GM12878 (cell line): ENCODE measurements around the gene NTF3. TPM values are rescaled to one million over a fixed set of nuclear protein-coding genes. Genes with fewer than 3 reads are reported as not detected.

ENCODE experiments used
- ATAC-seq: fragments of 200-7000 bp; cut with Tn5 transposase; 3 replicates; pipeline ENCODE4 v1.9.1; 2020; ENCODE audit warnings: mild to moderate bottlenecking, moderate library complexity
- BruUV-seq: library from RNA; stranded (reverse); fragments of 400-500 nt; replicated peaks from 2 replicates; lab custom pipeline; 2021; lab: Mats Ljungman, UMichigan
- CTCF ChIA-PET: fragments of 300-600 bp; sonication (Branson Sonifier 250); formaldehyde crosslinking; extraction: SDS; loops from one replicate; lab custom pipeline; 2021; ENCODE audit warnings: inconsistent platforms; lab: Yijun Ruan, JAX
- POLR2A ChIA-PET: fragments of 350-600 bp; formaldehyde crosslinking; extraction: SDS; loops from one replicate; lab custom pipeline; 2021; ENCODE audit warnings: inconsistent platforms; lab: Charles Lee
- RAD21 ChIA-PET: fragments of 300-600 bp; sonication (Branson Sonifier 250); formaldehyde crosslinking; loops from one replicate; lab custom pipeline; 2023; ENCODE audit warnings: antibody characterized with exemption; ENCODE audit not compliant: unreplicated experiment; lab: Charles Lee
- SMC1A ChIA-PET: fragments of 300-600 bp; sonication (Branson Sonifier 250); formaldehyde crosslinking; loops from one replicate; lab custom pipeline; 2023; ENCODE audit not compliant: unreplicated experiment, uncharacterized antibody; lab: Charles Lee
- DNase-seq: peaks from one replicate; pipeline ENCODE4 v3.0.0-alpha.2; 2011; ENCODE audit warnings: low read depth, low spot score
- FAIRE-seq: peaks from 3 replicates; lab custom pipeline; 2011; peaks lifted over from hg19 to GRCh38; lab: Jason Lieb, UNC
- H2AFZ ChIP-seq: 2 replicates; pipeline ENCODE4 v1.6.0; 2011; ENCODE audit warnings: low read depth, low read length, control low read depth; ENCODE audit not compliant: control insufficient read depth
- H3K27ac ChIP-seq: 2 replicates; pipeline ENCODE4 v1.5.1; 2011; ENCODE audit warnings: control low read depth; ENCODE audit not compliant: control insufficient read depth, insufficient read depth
- H3K27me3 ChIP-seq, 2 experiments: replicated peaks in 1 of 2; 2 replicates each; pipeline versions ENCODE4 v1.6.0 to v1.6.1; 2011; ENCODE audit warnings: low read length in 1 of 2; ENCODE audit not compliant: control insufficient read depth in 2 of 2, insufficient read depth in 2 of 2
- H3K36me3 ChIP-seq, 2 experiments: 2 replicates each; pipeline ENCODE4 v1.5.1; 2011; ENCODE audit warnings: low read length in 1 of 2; ENCODE audit not compliant: control insufficient read depth in 2 of 2, insufficient read depth in 2 of 2
- H3K4me1 ChIP-seq: 2 replicates; pipeline ENCODE4 v1.6.1; 2011; ENCODE audit warnings: mild to moderate bottlenecking, low read length, moderate library complexity, mixed read lengths; ENCODE audit not compliant: control insufficient read depth, insufficient read depth
- H3K4me2 ChIP-seq: 2 replicates; pipeline ENCODE4 v1.6.0; 2011; ENCODE audit warnings: control low read depth; ENCODE audit not compliant: control insufficient read depth, insufficient read depth
- H3K4me3 ChIP-seq: fragments of 200-600 bp; sonication (generic); 2 replicates; pipeline ENCODE4 v1.5.1; 2016
- H3K79me2 ChIP-seq: 2 replicates; pipeline ENCODE4 v1.6.0; 2011; ENCODE audit warnings: low read length; ENCODE audit not compliant: control insufficient read depth, insufficient read depth
- H3K9ac ChIP-seq: 2 replicates; pipeline ENCODE4 v1.8.0; 2011; ENCODE audit warnings: low read length, control low read depth, mixed read lengths; ENCODE audit not compliant: control insufficient read depth, insufficient read depth
- H3K9me3 ChIP-seq: replicated peaks from 3 replicates; pipeline ENCODE4 v1.5.1; 2011; ENCODE audit warnings: mild to moderate bottlenecking, low read length; ENCODE audit not compliant: control insufficient read depth, insufficient read depth
- H4K20me1 ChIP-seq: 2 replicates; pipeline ENCODE4 v1.6.0; 2011; ENCODE audit not compliant: control insufficient read depth, insufficient read depth
- ASH2L ChIP-seq: fragments of 300-600, 200-600 bp; sonication (generic); IDR thresholded peaks from 2 replicates; pipeline ENCODE4 v1.6.1; 2017; ENCODE audit warnings: low read depth, mild to moderate bottlenecking, borderline replicate concordance
- ATF7 ChIP-seq: fragments of 450-650 bp; IDR thresholded peaks from 2 replicates; pipeline ENCODE4 v1.6.1; 2016; ENCODE audit warnings: low read depth, mild to moderate bottlenecking
- CHD4 ChIP-seq: fragments of 200-600 bp; sonication (generic); IDR thresholded peaks from 2 replicates; pipeline ENCODE4 v1.6.1; 2016; ENCODE audit warnings: mild to moderate bottlenecking
- ESRRA ChIP-seq: IDR thresholded peaks from 2 replicates; pipeline ENCODE4 v1.6.1; 2012; ENCODE audit warnings: mild to moderate bottlenecking, low read length, improper control_type of control experiment
- FOS ChIP-seq: IDR thresholded peaks from 3 replicates; pipeline ENCODE4 v1.6.1; 2011; ENCODE audit warnings: borderline replicate concordance; ENCODE audit not compliant: insufficient read length; ENCODE audit errors: extremely low read depth
- HDAC6 ChIP-seq: fragments of 200-600 bp; sonication (generic); IDR thresholded peaks from one replicate; pipeline ENCODE4 v1.8.0; 2017; ENCODE audit warnings: antibody characterized with exemption; ENCODE audit not compliant: unreplicated experiment
- HDGF ChIP-seq: fragments of 450-650 bp; IDR thresholded peaks from 2 replicates; pipeline ENCODE4 v1.6.1; 2016; ENCODE audit warnings: antibody characterized with exemption
- NFXL1 ChIP-seq: fragments of 450-650 bp; IDR thresholded peaks from 2 replicates; pipeline ENCODE4 v1.6.1; 2017; ENCODE audit warnings: antibody characterized with exemption, mild to moderate bottlenecking, borderline replicate concordance
- RCOR1 ChIP-seq: conservative IDR thresholded peaks from 2 replicates; pipeline ENCODE4 v1.6.1; 2012; ENCODE audit warnings: low read depth, low read length, improper control_type of control experiment
- SIX5 ChIP-seq: IDR thresholded peaks from 2 replicates; pipeline ENCODE4 v1.6.1; 2011; ENCODE audit warnings: mild to moderate bottlenecking, low read depth, low read length, moderate library complexity; ENCODE audit not compliant: severe bottlenecking
- STAT1 ChIP-seq: fragments of 450-650 bp; conservative IDR thresholded peaks from 2 replicates; pipeline ENCODE4 v1.6.1; 2014; ENCODE audit warnings: antibody characterized with exemption, mild to moderate bottlenecking
- WGBS: methylation state at CpG from one replicate; pipeline ENCODE4 v1.1.6; 2016; ENCODE audit warnings: low lambda C conversion rate; ENCODE audit not compliant: insufficient replicate concordance, insufficient coverage; ENCODE audit errors: missing lambda C conversion rate; 5-methylcytosine and 5-hydroxymethylcytosine counted together
- in situ Hi-C: fragments of 300-500 bp; cut with MboI; formaldehyde crosslinking; loops from 9 replicates; pipeline ENCODE4 v1.14.3; 2018; ENCODE audit warnings: mixed read lengths
- intact Hi-C: fragments of 100-400 bp; cut with micrococcal nuclease; formaldehyde crosslinking; loops from one replicate; pipeline ENCODE4 v1.14.2; 2022; ENCODE audit not compliant: unreplicated experiment
- polyA plus RNA-seq, 11 experiments: library from polyadenylated mRNA; depleted of rRNA in 4 of 11; unstranded in 6 of 11; stranded (reverse) in 5 of 11; fragments of >200 nt; fragmentation: Nextera tagmentation in 4 of 11; fragmentation: Illumina TruSeq in 1 of 11; extraction: Ambion mirVana in 4 of 11; extraction: Trizol in 1 of 11; gene quantifications; 1 replicate in 1 of 11; 2 replicates in 10 of 11; pipeline versions ENCODE4 v1.2.1 to v1.2.3, GENCODE V29; 2011 to 2016; ENCODE audit warnings: inconsistent platforms in 2 of 11, missing spikeins in 2 of 11, low read depth in 1 of 11
- total RNA-seq, 4 experiments: library from RNA; depleted of rRNA in 3 of 4; stranded (reverse); fragments of >200 nt in 3 of 4; fragmentation: Illumina TruSeq in 1 of 4; extraction: Trizol in 1 of 4; gene quantifications; 2 replicates each; pipeline versions ENCODE4 v1.2.1 to v1.2.3, GENCODE V29; 2013 to 2021
- TF ChIP-seq, protein P1 (sequence below): fragments of 450-650 bp; IDR thresholded peaks from 2 replicates; pipeline ENCODE4 v1.6.1; 2016; ENCODE audit warnings: mild to moderate bottlenecking
- TF ChIP-seq, protein P2 (sequence below): fragments of 150-350 bp; IDR thresholded peaks from 2 replicates; pipeline ENCODE4 v1.6.1; 2016; ENCODE audit warnings: low read depth, low read length

The NTF3 gene
- total and polyA plus RNA-seq, 10 of the 15 experiments (the other 5 are each of a cell fraction or from before 2014, with no cell fraction given): 0.07 TPM; not detected in 9

DNA sequence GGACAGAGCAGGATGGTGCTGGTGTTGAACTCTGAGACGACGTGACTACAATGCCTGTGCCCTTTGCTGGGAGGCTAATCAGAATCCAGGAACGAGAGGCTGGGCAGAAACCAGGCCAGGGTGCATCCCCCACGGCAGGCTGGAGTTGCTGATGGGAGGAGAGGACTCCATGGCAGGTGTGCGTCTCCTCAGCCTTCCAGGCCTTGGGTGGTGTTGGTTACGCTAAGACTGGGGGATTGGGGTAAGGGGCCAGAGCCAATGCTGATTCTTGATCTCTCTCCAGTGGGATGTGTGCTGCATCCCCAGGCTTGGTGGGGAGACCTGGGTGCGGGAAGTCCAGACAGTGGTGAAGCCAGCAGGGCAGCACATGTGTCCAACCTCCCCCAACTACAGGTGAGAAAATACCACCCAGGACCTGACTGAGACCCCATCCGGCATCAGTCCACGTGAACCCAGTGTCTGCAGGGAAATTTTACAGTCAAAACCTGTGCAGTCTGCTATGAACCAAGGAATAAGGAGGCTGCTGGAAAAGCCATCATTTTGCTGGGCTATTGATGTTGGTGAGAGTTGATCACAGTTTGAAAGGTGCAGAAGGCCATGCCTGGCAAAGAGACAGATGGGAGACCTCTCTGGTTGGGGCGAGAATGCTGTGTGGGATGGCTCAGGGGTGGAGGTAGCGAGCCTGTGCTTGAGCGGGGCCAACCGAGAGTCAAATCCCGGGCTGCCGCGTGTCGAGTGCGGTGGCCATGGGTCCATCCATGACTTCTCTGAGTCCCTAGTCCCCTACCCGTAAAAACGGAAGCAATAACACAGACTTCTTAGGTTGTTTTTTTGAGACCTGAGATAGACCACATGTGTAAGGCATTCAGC is 89.8 kb downstream of the NTF3 start:
- H3K4me1 ChIP-seq: no peaks in the 10 kb centered on the region
- no peak overlapping the region for H3K9ac ChIP-seq
- H3K27ac ChIP-seq: no peak overlapping the region
- RAD21 ChIA-PET: no interaction called here
- H3K9me3 ChIP-seq: no peaks in the 10 kb centered on the region
- no TSS peak for BruUV-seq
- H3K36me3 ChIP-seq: no peaks in the 10 kb centered on the region
- ATAC-seq: no peak
- in situ Hi-C loops: no loop called here
- TF ChIP-seq ASH2L (no peak), STAT1 (no peak), HDGF (no peak), SIX5 (no peak), HDAC6 (no peak), FOS (no peak), CHD4 (no peak), RCOR1 (no peak), ATF7 (no peak), NFXL1 (no peak), ESRRA (no peak)
- TF ChIP-seq, protein P1, sequence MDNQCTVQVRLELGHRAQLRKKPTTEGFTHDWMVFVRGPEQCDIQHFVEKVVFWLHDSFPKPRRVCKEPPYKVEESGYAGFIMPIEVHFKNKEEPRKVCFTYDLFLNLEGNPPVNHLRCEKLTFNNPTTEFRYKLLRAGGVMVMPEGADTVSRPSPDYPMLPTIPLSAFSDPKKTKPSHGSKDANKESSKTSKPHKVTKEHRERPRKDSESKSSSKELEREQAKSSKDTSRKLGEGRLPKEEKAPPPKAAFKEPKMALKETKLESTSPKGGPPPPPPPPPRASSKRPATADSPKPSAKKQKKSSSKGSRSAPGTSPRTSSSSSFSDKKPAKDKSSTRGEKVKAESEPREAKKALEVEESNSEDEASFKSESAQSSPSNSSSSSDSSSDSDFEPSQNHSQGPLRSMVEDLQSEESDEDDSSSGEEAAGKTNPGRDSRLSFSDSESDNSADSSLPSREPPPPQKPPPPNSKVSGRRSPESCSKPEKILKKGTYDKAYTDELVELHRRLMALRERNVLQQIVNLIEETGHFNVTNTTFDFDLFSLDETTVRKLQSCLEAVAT: no peak
- TF ChIP-seq, protein P2, sequence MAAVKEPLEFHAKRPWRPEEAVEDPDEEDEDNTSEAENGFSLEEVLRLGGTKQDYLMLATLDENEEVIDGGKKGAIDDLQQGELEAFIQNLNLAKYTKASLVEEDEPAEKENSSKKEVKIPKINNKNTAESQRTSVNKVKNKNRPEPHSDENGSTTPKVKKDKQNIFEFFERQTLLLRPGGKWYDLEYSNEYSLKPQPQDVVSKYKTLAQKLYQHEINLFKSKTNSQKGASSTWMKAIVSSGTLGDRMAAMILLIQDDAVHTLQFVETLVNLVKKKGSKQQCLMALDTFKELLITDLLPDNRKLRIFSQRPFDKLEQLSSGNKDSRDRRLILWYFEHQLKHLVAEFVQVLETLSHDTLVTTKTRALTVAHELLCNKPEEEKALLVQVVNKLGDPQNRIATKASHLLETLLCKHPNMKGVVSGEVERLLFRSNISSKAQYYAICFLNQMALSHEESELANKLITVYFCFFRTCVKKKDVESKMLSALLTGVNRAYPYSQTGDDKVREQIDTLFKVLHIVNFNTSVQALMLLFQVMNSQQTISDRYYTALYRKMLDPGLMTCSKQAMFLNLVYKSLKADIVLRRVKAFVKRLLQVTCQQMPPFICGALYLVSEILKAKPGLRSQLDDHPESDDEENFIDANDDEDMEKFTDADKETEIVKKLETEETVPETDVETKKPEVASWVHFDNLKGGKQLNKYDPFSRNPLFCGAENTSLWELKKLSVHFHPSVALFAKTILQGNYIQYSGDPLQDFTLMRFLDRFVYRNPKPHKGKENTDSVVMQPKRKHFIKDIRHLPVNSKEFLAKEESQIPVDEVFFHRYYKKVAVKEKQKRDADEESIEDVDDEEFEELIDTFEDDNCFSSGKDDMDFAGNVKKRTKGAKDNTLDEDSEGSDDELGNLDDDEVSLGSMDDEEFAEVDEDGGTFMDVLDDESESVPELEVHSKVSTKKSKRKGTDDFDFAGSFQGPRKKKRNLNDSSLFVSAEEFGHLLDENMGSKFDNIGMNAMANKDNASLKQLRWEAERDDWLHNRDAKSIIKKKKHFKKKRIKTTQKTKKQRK: no peak
- TF ChIP-seq, all 136 proteins: peak for 0
- H3K27me3 ChIP-seq: peaks cover 0 to 1% of the 10 kb centered on the region in 2 experiments; a peak in 2 of 4 replicates
- H2AFZ ChIP-seq: no peak overlapping the region
- ChIA-PET CTCF (no interaction called here), POLR2A (no interaction called here), SMC1A (no interaction called here)
- H4K20me1 ChIP-seq: no peaks in the 10 kb centered on the region
- DNase-seq: no peak
- 35% methylated on average over 20 of the region's 20 CpGs for WGBS
- H3K79me2 ChIP-seq: no peaks in the 10 kb centered on the region
- no peak for FAIRE-seq
- intact Hi-C loops: no loop called here
- no peak overlapping the region for H3K4me3 ChIP-seq
- H3K4me2 ChIP-seq: no peak overlapping the region
